ENCODE data around the gene VAT1. TPM values are rescaled to one million over a fixed set of nuclear protein-coding genes. Genes with fewer than 3 reads are reported as not detected.

The VAT1 gene
- total RNA-seq, 1 experiment from 2014 or later: 262 TPM

DNA sequence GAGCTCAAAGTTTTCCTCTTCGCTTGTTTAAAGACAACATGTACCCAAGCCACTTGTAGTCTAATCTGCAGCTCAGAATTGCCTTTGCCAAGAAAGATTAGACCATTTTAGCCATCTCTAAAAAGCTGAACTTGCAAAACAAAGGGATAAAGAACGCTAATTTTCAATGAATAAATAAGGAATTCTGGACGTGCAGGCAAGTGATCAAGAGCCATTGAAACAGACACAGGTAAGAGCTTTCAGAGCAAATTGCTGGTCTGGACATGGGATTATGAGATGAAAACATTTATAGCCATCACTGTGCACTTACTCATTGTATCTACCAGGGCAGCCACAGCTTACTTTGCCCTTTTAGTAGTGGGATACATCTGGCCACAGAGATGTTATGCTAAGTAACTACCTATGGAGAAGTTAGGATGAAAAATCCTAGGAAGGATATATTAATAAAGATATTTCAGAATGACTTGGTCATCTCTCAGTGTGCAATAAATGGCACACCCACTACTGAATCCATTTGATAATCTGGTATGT, 47.2 kb upstream of the VAT1 start:
- H3K36me3 Mint-ChIP-seq (ENCODE audit: insufficient read depth in 1 of 3, low read depth in 3 of 3): peaks cover 3 to 44% (median 38%) of the 10 kb centered on the region in 3 experiments; a peak in 6 of 7 replicates
- WGBS (ENCODE audit: extremely low coverage, insufficient read length, low lambda C conversion rate): no CpG with 5 or more reads among the region's 3 CpGs

More for the DNA sequence above, 47.2 kb upstream of the VAT1 start:
- H4K20me1 ChIP-seq (ENCODE audit: control insufficient read depth, insufficient read depth, insufficient read length): no peaks in the 10 kb centered on the region
- Mint-ChIP-seq H3K4me1 (peaks cover 3 to 7% of the 10 kb centered on the region in 2 experiments), H3K27me3 (ENCODE audit: low read depth) (no peaks in the 10 kb centered on the region), H3K9me3 (no peaks in the 10 kb centered on the region), H3K27ac (peak overlapping the region in 1 of 3 experiments; percentile 88; a peak in 1 of 7 replicates), H3K4me3 (no peak overlapping the region)
- H3K23ac ChIP-seq (ENCODE audit: insufficient read length, low read depth, low read length): no peak overlapping the region
- no peaks in the 10 kb centered on the region for H3K9me3 ChIP-seq (ENCODE audit: control insufficient read depth, low read depth, low read length)
- no peak overlapping the region for H2AFZ ChIP-seq (ENCODE audit: low read length)
- no peaks in the 10 kb centered on the region for H3K4me1 ChIP-seq (ENCODE audit: insufficient read depth, low read length)
- H3K18ac ChIP-seq (ENCODE audit: insufficient read length, low read depth, low read length): no peak overlapping the region
- no peak overlapping the region for H3K14ac ChIP-seq (ENCODE audit: insufficient read depth, low read length)
- no peaks in the 10 kb centered on the region for H3K23me2 ChIP-seq (ENCODE audit: insufficient read length, low read depth, low read length, poor library complexity, severe bottlenecking)
- H3K79me1 ChIP-seq (ENCODE audit: insufficient read depth, low read depth, low read length, poor library complexity, severe bottlenecking): no peaks in the 10 kb centered on the region
- H2BK5ac ChIP-seq (ENCODE audit: insufficient read length, low read length): no peak overlapping the region
- no peak overlapping the region for H4K5ac ChIP-seq (ENCODE audit: insufficient read length, low read depth, low read length)
- no peaks in the 10 kb centered on the region for H3K79me2 ChIP-seq (ENCODE audit: insufficient read depth, low read length)
- no peaks in the 10 kb centered on the region for H3K27me3 ChIP-seq (ENCODE audit: insufficient read depth, low read length)
- no peak overlapping the region for H3K56ac ChIP-seq (ENCODE audit: insufficient read length, low read depth, low read length)
- H3K4ac ChIP-seq (ENCODE audit: low read depth, low read length): no peak overlapping the region
- no peak overlapping the region for H3K9ac ChIP-seq (ENCODE audit: extremely low read depth, insufficient read length, low read length)
- DNase-seq: no peak
- H3K27ac ChIP-seq (ENCODE audit: insufficient read length, low read depth, low read length): no peak overlapping the region
- H2BK15ac ChIP-seq (ENCODE audit: low read depth, low read length): no peak overlapping the region
- no peak overlapping the region for H2BK20ac ChIP-seq (ENCODE audit: low read depth, low read length, poor library complexity, severe bottlenecking)
- no peak overlapping the region for H4K8ac ChIP-seq (replicated peaks; ENCODE audit: insufficient read length, low read depth, low read length)
- no peak overlapping the region for H3K4me2 ChIP-seq (ENCODE audit: insufficient read depth, insufficient read length, low read length)
- H4K91ac ChIP-seq (ENCODE audit: insufficient read length, low read depth, low read length): no peak overlapping the region
- no peak overlapping the region for H2BK12ac ChIP-seq (ENCODE audit: insufficient read length, low read depth, low read length)
- no peak overlapping the region for H3T11ph ChIP-seq (ENCODE audit: low read length)
- TF ChIP-seq, protein P1, sequence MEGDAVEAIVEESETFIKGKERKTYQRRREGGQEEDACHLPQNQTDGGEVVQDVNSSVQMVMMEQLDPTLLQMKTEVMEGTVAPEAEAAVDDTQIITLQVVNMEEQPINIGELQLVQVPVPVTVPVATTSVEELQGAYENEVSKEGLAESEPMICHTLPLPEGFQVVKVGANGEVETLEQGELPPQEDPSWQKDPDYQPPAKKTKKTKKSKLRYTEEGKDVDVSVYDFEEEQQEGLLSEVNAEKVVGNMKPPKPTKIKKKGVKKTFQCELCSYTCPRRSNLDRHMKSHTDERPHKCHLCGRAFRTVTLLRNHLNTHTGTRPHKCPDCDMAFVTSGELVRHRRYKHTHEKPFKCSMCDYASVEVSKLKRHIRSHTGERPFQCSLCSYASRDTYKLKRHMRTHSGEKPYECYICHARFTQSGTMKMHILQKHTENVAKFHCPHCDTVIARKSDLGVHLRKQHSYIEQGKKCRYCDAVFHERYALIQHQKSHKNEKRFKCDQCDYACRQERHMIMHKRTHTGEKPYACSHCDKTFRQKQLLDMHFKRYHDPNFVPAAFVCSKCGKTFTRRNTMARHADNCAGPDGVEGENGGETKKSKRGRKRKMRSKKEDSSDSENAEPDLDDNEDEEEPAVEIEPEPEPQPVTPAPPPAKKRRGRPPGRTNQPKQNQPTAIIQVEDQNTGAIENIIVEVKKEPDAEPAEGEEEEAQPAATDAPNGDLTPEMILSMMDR (conservative IDR thresholded peaks at IDR 0.05): no peak
- no peak overlapping the region for H2AK5ac ChIP-seq (ENCODE audit: insufficient read length, low read length)
- no peak overlapping the region for H2BK120ac ChIP-seq (ENCODE audit: low read depth, low read length, poor library complexity, severe bottlenecking)

All from H9 (cell line).